Fibroblast of the aortic adventitia (primary cell): ENCODE measurements around the gene EEFSEC. TPM values are rescaled to one million over a fixed set of nuclear protein-coding genes. Genes with fewer than 3 reads are reported as not detected.

ENCODE experiments used
- DNase-seq: peaks from one replicate; pipeline ENCODE4 v3.0.0-alpha.2; 2010; ENCODE audit warnings: low read depth
- H3K4me3 ChIP-seq: 2 replicates; pipeline ENCODE4 v1.5.1; 2011; ENCODE audit warnings: low read depth, mild to moderate bottlenecking, control low read depth, low read length, moderate library complexity
- total RNA-seq: library from RNA; depleted of rRNA; stranded (reverse); fragments of >200 nt; gene quantifications from 2 replicates; pipeline ENCODE4 v1.2.3, GENCODE V29; 2012; ENCODE audit warnings: low replicate concordance
- TF ChIP-seq, protein P1 (sequence below): IDR thresholded peaks from 2 replicates; pipeline ENCODE4 v1.5.1; 2011; ENCODE audit warnings: mild to moderate bottlenecking, low read length, control low read depth, inconsistent platforms; ENCODE audit not compliant: insufficient read depth

EEFSEC gene
- total RNA-seq, 1 donor = 8.1 TPM

DNA sequence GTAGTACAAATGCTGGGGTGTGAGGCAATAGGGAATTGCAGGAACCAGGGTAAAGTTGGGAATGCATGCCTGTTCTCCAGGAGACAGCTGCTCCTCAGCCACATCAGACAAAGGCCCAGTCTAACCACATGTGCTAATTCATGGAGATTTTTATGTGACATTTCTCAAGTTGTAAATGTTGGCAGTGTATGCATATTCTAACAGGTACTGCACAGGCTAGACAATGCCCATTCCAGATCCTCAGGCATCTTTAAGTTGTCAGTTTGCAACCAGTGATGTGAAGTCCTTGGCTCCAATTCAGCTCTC, 84.9 kb downstream of the EEFSEC start:
- TF ChIP-seq, protein P1, sequence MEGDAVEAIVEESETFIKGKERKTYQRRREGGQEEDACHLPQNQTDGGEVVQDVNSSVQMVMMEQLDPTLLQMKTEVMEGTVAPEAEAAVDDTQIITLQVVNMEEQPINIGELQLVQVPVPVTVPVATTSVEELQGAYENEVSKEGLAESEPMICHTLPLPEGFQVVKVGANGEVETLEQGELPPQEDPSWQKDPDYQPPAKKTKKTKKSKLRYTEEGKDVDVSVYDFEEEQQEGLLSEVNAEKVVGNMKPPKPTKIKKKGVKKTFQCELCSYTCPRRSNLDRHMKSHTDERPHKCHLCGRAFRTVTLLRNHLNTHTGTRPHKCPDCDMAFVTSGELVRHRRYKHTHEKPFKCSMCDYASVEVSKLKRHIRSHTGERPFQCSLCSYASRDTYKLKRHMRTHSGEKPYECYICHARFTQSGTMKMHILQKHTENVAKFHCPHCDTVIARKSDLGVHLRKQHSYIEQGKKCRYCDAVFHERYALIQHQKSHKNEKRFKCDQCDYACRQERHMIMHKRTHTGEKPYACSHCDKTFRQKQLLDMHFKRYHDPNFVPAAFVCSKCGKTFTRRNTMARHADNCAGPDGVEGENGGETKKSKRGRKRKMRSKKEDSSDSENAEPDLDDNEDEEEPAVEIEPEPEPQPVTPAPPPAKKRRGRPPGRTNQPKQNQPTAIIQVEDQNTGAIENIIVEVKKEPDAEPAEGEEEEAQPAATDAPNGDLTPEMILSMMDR = no peak
- no peak for DNase-seq
- no peak overlapping the region for H3K4me3 ChIP-seq

DNA sequence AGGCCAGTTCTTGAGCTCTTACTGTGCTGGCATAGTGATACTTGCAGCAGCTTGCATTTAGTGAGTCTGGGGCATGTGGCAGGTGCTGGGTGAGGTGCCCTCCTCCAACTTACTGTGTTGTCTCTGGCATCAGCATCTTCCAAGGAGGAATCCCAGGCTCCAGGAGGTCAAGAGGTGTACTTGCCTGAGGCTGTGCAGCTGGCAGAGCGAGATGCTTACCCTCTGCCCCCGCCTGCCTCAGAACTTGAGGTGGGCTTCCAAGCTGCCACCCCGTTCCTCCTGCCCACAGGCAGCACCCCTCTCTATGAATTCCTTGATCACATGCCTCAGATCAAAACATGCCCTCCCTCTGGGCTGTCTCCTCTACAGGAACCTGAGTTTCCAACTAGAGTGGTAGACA, 86.0 kb downstream of the EEFSEC start:
- no peak overlapping the region for H3K4me3 ChIP-seq
- DNase-seq = no peak
- TF ChIP-seq, protein P1 = no peak

DNA sequence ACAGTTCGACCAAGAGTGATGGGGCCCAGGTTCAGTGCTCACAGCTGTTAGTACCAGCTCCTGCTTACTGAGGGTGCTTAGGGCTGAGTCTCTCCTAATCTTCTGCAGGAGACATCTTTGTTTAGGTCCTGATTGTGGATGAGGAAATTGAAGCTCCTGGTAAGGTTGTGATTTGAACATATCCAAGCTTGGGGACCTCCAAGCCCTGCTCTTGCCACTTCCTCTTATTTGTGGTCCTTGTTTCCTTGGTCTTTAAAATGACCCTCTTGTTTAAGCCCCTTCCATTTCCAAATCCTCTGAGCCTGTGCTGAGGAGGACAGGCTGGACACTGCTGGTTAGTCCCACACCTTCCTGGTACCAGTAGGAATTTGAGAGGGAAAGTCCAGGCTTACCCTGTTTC, 87.0 kb downstream of the EEFSEC start:
- DNase-seq = no peak
- TF ChIP-seq, protein P1 = no peak
- no peak overlapping the region for H3K4me3 ChIP-seq

DNA sequence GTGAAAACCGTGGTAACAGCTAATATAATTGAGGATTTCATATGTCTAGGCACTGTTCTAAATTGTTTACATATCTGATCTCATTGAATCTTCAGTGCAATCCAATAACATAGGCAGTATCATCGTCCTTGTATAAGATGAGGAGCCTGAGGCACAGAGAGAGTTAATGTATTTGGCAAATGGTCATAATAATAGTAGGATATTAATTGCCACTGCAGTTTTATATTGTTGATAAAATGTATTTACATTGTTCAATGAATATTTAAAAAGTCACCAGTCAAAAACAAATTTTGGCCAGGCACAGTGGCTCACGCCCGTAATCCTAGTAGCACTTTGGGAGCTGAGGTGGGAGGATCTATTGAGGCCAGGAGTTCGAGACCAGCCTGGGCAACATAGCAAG, 88.5 kb downstream of the EEFSEC start:
- DNase-seq = no peak
- H3K4me3 ChIP-seq = no peak overlapping the region
- TF ChIP-seq, protein P1 = no peak

DNA sequence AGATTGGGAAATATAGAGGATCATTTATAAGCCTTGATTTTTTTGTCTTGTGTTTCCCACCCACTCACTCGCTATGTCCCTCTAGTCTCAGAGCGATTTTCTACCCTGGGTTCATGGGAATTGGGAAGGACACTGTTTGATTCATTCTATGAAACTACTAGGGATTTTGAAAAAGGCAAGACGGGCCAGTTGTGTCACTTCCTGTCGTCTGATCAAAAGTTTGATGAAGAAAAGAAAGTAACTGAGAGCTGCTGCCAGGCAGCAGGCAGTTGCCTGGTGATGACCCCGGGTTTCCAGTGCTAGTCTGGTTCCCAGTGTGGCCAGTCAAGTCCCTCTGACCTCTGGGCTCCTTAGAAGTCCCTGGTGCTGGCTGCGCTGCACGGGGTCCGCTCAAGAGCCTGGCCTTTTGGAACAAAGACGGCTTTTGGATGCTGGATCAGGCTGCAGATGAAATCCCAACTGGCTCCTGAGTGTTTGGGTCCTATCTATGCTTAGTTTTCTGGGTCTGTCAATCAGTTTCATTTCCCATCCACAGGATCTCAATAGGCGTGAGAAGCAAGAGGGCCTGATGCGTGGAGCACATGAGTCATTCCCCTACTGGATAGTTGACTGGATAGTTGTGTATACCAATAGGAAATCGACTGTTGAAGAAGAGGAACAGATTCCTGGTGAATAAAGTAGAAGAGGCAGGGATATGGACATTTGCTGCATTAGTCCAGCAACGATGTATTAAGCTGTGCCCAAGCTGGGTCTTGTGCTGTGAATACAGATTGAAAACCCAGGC, 89.7 kb downstream of the EEFSEC start:
- TF ChIP-seq, protein P1 = no peak
- H3K4me3 ChIP-seq = no peak overlapping the region
- no peak for DNase-seq

DNA sequence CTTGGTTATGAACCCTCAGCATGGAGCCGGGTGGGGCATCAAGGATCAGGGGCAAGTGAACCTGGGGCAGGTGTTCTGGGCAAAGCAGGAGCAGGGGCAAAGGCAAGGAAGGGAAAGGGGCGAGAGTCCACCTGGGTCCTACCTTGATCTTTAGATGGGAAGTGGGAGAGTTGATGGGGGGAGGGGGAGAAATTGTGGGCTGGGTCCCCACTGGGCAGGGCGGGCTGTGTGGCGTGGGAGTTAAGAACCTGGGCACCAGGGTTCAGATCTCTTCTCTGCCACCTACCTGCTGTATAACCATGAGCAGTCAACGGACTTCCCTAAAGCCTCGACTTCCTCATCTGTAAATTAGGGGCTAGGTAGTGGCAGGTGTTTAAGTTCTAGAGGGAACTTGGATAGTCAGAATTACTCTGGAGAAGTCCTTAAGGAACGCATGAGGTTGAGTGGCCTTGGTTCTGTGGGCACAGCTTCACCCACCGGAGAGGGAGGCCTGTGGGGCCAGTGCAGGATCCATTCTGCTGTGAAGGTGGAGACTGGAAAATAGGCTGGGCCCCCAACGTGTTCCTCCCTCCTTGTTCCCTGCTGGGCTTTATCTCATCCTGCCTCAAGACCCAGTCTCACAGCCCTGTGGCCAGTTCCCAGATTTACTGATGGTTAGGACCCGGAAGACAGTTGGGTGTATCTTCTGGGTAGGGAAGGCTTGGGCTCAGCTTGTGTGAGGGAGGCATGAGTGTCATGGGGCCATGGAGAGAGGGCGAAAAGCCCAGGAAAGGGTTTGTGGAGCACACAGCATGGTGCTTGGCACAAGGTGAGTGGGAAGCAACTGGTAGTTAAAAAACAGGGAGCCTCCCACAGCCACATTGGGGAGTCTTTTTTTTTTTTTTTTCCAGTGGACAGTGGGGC, 90.6 kb downstream of the EEFSEC start:
- DNase-seq = no peak

More for the DNA sequence above, 90.6 kb downstream of the EEFSEC start:
- H3K4me3 ChIP-seq = no peak overlapping the region
- TF ChIP-seq, protein P1 = no peak
